Stomach (tissue), 9 donors: ENCODE data around the gene POU2AF2. TPM values are rescaled to one million over a fixed set of nuclear protein-coding genes. Genes with fewer than 3 reads are reported as not detected.
"Not testable (repeated sequence)": the region's sequence is repeated elsewhere in the genome, so short reads cannot be mapped to it uniquely, and the experiment has no call there.

Source experiments
- DNase-seq, 2 donors: peaks; one replicate each; pipeline versions ENCODE4 v3.0.0 to v3.0.0-alpha.2; 2013 to 2019
- H3K27ac ChIP-seq, 5 donors: fragments of 200-600 bp in 4 of 5; sonication (generic) in 4 of 5; one replicate each; pipeline ENCODE4 v1.5.1; 2013 to 2019; ENCODE audit warnings: mild to moderate bottlenecking in 1 of 5, moderate library complexity in 1 of 5
- H3K27me3 ChIP-seq, 3 donors: fragments of 200-600 bp; sonication (generic); one replicate each; pipeline ENCODE4 v1.5.1; 2017 to 2019; ENCODE audit warnings: mixed run types in 1 of 3
- H3K36me3 ChIP-seq, 4 donors: fragments of 200-600 bp; sonication (generic); 1 replicate in 3 of 4; 2 replicates in 1 of 4; pipeline ENCODE4 v1.5.1; 2016 to 2019
- H3K4me1 ChIP-seq, 4 donors: fragments of 200-600 bp; sonication (generic); one replicate each; pipeline ENCODE4 v1.5.1; 2016 to 2019
- H3K4me3 ChIP-seq, 4 donors: fragments of 200-600 bp; sonication (generic) in 3 of 4; one replicate each; pipeline ENCODE4 v1.5.1; 2016 to 2019; ENCODE audit warnings: mild to moderate bottlenecking in 1 of 4
- H3K9me3 ChIP-seq, 4 donors: fragments of 200-600 bp; sonication (generic); one replicate each; pipeline ENCODE4 v1.5.1; 2016 to 2019
- CTCF ChIP-seq, 7 experiments: fragments of 450-650 bp in 4 of 7; fragments of 200-600 bp in 3 of 7; sonication (generic) in 3 of 7; IDR thresholded peaks; one replicate each; pipeline ENCODE4 v1.5.1; 2016 to 2019; ENCODE audit warnings: antibody characterized with exemption in 7 of 7, control low read depth in 2 of 7, mild to moderate bottlenecking in 1 of 7
- EP300 ChIP-seq: sonication (generic); formaldehyde crosslinking; IDR thresholded peaks from one replicate; pipeline ENCODE4 v1.6.1; 2017; ENCODE audit warnings: antibody characterized with exemption
- POLR2A ChIP-seq, 4 donors: fragments of 450-650 bp; IDR thresholded peaks; one replicate each; pipeline ENCODE4 v1.6.1; 2016; ENCODE audit warnings: antibody characterized with exemption in 4 of 4, control low read depth in 2 of 4, mild to moderate bottlenecking in 1 of 4, moderate library complexity in 1 of 4
- POLR2AphosphoS5 ChIP-seq, 3 donors: sonication (generic); formaldehyde crosslinking; IDR thresholded peaks; one replicate each; pipeline ENCODE4 v1.6.1; 2016; ENCODE audit warnings: antibody characterized with exemption in 3 of 3
- WGBS, 5 donors: extraction: QIAGEN DNeasy Blood & Tissue Kit in 3 of 5; methylation state at CpG; one replicate each; pipeline versions ENCODE4 v1.1.5 to v1.1.7; 2013 to 2018; 5-methylcytosine and 5-hydroxymethylcytosine counted together
- intact Hi-C: fragments of 100-400 bp; cut with DNase I; formaldehyde crosslinking; loops from one replicate; pipeline ENCODE4 v1.15.1; 2023; ENCODE audit warnings: low total_unique reads
- polyA plus RNA-seq, 3 donors: library from polyadenylated mRNA; stranded (reverse); fragments of 200-250 nt; gene quantifications; one replicate each; pipeline ENCODE4 v1.2.3, GENCODE V29; 2013
- total RNA-seq, 5 donors: library from RNA; depleted of rRNA; stranded (reverse); fragments of >200 nt; gene quantifications; one replicate each; pipeline versions ENCODE4 v1.1.0 to v1.2.3, GENCODE V29; 2014 to 2016
- donor health status: healthy with polysubstance abuse.
- donor health status: Bipolar disorder and iron deficiency.
- donor health status: healthy.

Gene POU2AF2
- total and polyA plus RNA-seq, 8 donors, result 2.4 to 3.9 (median 3.1) TPM; not detected in 5

DNA sequence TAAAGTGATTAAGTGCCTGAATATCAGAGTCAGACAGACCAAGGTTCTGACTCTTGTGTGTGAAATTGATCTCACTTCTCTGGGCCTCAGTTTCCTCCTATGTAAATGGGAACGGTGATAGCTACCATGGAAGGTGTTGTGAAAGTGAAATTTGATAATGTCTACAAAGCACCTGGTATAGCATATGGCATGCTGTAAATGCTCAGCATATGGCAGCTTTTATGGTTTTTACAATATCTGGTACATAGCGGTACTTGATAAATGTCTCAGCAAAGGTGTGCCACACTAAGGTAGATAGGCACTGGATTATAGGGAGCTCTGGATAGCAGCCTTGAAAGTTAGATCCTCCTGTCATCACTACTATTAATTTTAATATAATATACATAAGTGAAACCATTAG, 19.9 kb downstream of the POU2AF2 start:
- H3K36me3 ChIP-seq, result no peaks in the 10 kb centered on the region
- H3K9me3 ChIP-seq, result no peaks in the 10 kb centered on the region
- no peak overlapping the region for H3K27ac ChIP-seq
- intact Hi-C loops, result no loop called here
- no peak overlapping the region for H3K4me3 ChIP-seq
- no peak for DNase-seq
- no peaks in the 10 kb centered on the region for H3K4me1 ChIP-seq
- TF ChIP-seq POLR2A (IDR thresholded peaks at IDR 0.05) (no peak), CTCF (IDR thresholded peaks at IDR 0.05) (no peak), POLR2AphosphoS5 (IDR thresholded peaks at IDR 0.05) (no peak), EP300 (no peak)
- no peaks in the 10 kb centered on the region for H3K27me3 ChIP-seq
- WGBS, 5 donors, result 85 to 94% (median 88%) methylated on average over 2 of the region's 2 CpGs

DNA sequence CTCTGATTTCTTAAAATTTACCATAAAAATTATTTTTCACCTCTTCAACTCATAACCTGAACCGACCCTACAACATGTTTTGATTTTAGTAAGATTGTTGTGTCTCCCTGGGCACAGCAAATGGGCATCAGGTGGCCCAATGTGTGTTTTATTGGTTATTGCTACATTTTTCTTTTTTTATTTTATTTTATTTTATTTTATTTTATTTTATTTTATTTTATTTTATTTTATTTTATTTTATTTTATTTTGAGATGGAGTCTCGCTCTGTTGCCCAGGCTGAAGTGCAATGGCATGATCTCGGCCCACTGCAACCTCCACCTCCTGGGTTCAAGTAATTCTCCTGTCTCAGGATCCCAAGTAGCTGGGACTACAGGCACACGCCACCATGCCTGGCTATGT, 22.8 kb downstream of the POU2AF2 start:
- H3K4me3 ChIP-seq, H3K27ac ChIP-seq, H3K27me3 ChIP-seq, H3K9me3 ChIP-seq, DNase-seq, H3K36me3 ChIP-seq, intact Hi-C loops, H3K4me1 ChIP-seq: not testable (repeated sequence)
- WGBS, 5 donors, result 68 to 86% (median 71%) methylated on average over 4 of the region's 4 CpGs

DNA sequence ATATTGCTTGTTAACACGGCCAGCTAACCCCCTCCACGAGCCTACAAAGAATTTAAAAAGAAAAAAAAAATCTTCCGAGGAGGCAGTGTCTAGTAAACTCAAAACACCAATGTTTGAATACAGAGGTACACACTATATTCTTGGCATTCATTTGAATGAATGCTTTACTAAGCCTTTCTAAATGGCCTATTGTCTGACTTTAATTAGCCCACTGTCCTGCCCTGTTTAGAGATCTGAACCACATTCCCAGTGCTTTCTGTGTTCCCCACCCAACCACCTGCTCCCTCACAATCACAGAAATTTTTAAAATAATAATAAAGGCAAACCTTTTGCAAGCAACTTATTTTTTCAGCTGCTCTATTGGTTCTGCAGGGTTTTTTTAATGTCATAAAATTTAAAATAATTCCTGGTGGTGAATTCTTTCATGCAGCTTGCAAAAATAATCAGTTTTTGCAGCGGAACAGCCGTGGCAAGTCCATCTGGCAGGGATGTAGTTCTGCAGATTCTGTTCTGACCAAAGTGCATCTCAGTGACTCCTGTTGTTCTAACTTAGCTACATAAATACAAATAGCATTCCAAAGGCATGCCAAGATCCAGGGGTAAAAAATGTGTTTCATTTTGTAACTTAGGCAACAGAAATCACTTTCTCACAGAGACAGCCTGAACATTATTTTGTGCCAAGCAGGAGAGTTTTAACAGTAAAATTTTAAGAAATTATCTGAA, 23.8 kb downstream of the POU2AF2 start:
- DNase-seq, result peak in 1 of 2 donors; percentile 46
- Histone ChIP-seq H3K9me3 (no peaks in the 10 kb centered on the region), H3K27ac (no peak overlapping the region), H3K4me3 (no peak overlapping the region), H3K27me3 (no peaks in the 10 kb centered on the region), H3K36me3 (no peaks in the 10 kb centered on the region), H3K4me1 (no peaks in the 10 kb centered on the region)
- intact Hi-C loops, result no loop called here
- TF ChIP-seq CTCF (IDR thresholded peaks at IDR 0.05) (no peak), POLR2AphosphoS5 (IDR thresholded peaks at IDR 0.05) (no peak), POLR2A (IDR thresholded peaks at IDR 0.05) (no peak), EP300 (no peak)
- WGBS, 5 donors, result 59 to 67% (median 65%) methylated on average over 5 of the region's 5 CpGs

DNA sequence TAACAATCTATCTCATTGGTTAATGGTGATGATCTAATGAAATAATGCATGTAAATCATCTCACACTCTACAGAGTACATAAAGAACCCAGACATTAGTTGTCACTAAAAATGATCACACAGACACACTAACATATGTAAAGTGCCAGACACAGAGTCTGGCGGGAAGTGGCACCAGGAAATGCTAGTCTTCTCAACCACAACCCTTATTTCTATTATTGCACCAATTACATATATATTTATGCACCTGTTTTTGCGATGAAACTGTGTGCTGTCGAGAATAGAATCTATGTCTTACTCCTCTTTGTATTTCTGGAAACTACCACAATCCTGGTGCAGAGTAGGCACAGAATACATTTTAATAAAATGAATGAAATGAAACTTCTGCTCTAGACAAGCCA, 26.9 kb downstream of the POU2AF2 start:
- Histone ChIP-seq H3K36me3 (no peaks in the 10 kb centered on the region), H3K9me3 (no peaks in the 10 kb centered on the region), H3K4me1 (no peaks in the 10 kb centered on the region), H3K4me3 (no peak overlapping the region), H3K27ac (no peak overlapping the region), H3K27me3 (no peaks in the 10 kb centered on the region)
- DNase-seq, result no peak
- intact Hi-C loops, result no loop called here
- no peak for TF ChIP-seq CTCF (IDR thresholded peaks at IDR 0.05)
- no peak for TF ChIP-seq POLR2AphosphoS5 (IDR thresholded peaks at IDR 0.05)
- TF ChIP-seq POLR2A (IDR thresholded peaks at IDR 0.05), result no peak
- TF ChIP-seq EP300, result no peak
- 80 to 90% (median 89%) methylated on average over 3 of the region's 3 CpGs for WGBS, 5 donors

- peaks cover 0 to 32% (median 8%) of the 10 kb centered on the region in 4 donors for H3K4me1 ChIP-seq
These were observed 37.1 kb downstream of the POU2AF2 start for GRCh38 chr11:111282562-111283075.

More at GRCh38 chr11:111282562-111283075, 37.1 kb downstream of the POU2AF2 start:
- Histone ChIP-seq H3K27ac (no peak overlapping the region), H3K27me3 (no peaks in the 10 kb centered on the region), H3K4me3 (no peak overlapping the region), H3K9me3 (no peaks in the 10 kb centered on the region), H3K36me3 (no peaks in the 10 kb centered on the region)
- DNase-seq, result peak in 1 of 2 donors; percentile 22
- intact Hi-C loops, result loop anchor here (5.0 kb wide), 1 partner anchor 165 kb away; no protein-coding TSS in a partner anchor
- no peak for TF ChIP-seq POLR2A (IDR thresholded peaks at IDR 0.05)
- TF ChIP-seq CTCF (IDR thresholded peaks at IDR 0.05), result no peak
- no peak for TF ChIP-seq POLR2AphosphoS5 (IDR thresholded peaks at IDR 0.05)
- no peak for TF ChIP-seq EP300
- WGBS, 5 donors, result 41 to 58% (median 53%) methylated on average over 3 of the region's 3 CpGs
